GM15510 (cell line): Measurements from ENCODE around the gene LANCL3.

Source experiments
- POLR2A ChIP-seq: IDR thresholded peaks from 3 replicates; pipeline ENCODE4 v1.6.1; 2011; ENCODE audit warnings: borderline replicate concordance; ENCODE audit not compliant: insufficient read length; ENCODE audit errors: extremely low read depth

The LANCL3 gene

GRCh38 chrX:37627602-37628001 lies 56.1 kb downstream of the LANCL3 start:
- no peak for TF ChIP-seq POLR2A

- TF ChIP-seq POLR2A: no peak
These were observed 66.6 kb downstream of the LANCL3 start for GRCh38 chrX:37638047-37638446.

GRCh38 chrX:37640142-37640541 lies 68.7 kb downstream of the LANCL3 start:
- TF ChIP-seq POLR2A: no peak

- no peak for TF ChIP-seq POLR2A
These were observed 70.4 kb downstream of the LANCL3 start for GRCh38 chrX:37641859-37642258.

GRCh38 chrX:37644381-37645305 lies 73.2 kb downstream of the LANCL3 start:
- no peak for TF ChIP-seq POLR2A

- TF ChIP-seq POLR2A: no peak
These were observed 74.8 kb downstream of the LANCL3 start for GRCh38 chrX:37646254-37646653.

GRCh38 chrX:37651921-37652452 lies 80.5 kb downstream of the LANCL3 start:
- no peak for TF ChIP-seq POLR2A

GRCh38 chrX:37652589-37653231 lies 81.2 kb downstream of the LANCL3 start:
- no peak for TF ChIP-seq POLR2A

GRCh38 chrX:37653397-37654085 lies 82.1 kb downstream of the LANCL3 start:
- TF ChIP-seq POLR2A: no peak

GRCh38 chrX:37658343-37659030 lies 87.0 kb downstream of the LANCL3 start:
- TF ChIP-seq POLR2A: no peak

- TF ChIP-seq POLR2A: no peak
These were observed 87.6 kb downstream of the LANCL3 start for GRCh38 chrX:37659047-37659446.

- TF ChIP-seq POLR2A: no peak
These were observed 90.7 kb downstream of the LANCL3 start for GRCh38 chrX:37662181-37662580.

- TF ChIP-seq POLR2A: no peak
These were observed 95.1 kb downstream of the LANCL3 start for GRCh38 chrX:37666516-37666915.

GRCh38 chrX:37667141-37667540 lies 95.7 kb downstream of the LANCL3 start:
- TF ChIP-seq POLR2A: no peak
